ENCODE data around the gene CTNNA3. TPM values are rescaled to one million over a fixed set of nuclear protein-coding genes. Genes with fewer than 3 reads are reported as not detected.

Gene CTNNA3
- total RNA-seq, 4 donors from 2014 or later, result 0.68 to 75.2 (median 1.4) TPM

DNA sequence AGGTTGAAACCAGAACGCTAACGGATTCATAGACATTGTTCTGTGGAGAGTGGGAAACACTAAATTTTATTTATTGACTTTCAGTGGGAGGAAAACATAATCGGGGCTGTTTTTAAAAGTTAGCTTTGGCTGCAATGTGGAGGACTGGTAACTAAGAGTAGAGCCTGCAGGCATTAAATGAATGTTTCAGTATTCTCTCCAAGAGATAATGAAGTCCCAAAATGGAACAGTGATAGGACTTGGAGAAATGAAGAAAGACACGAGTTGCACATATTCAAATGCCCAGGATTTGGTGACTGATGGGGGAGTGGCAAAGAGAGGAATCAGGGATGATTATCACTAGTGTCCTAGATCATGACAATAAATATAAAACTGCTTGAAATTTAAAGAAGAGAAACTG, 1130.0 kb downstream of the CTNNA3 start:
- Histone ChIP-seq H3K9me3 (no peaks in the 10 kb centered on the region), H3K27me3 (no peaks in the 10 kb centered on the region), H3K36me3 (no peaks in the 10 kb centered on the region), H3K27ac (no peak overlapping the region), H3K4me3 (no peak overlapping the region), H3K4me1 (no peaks in the 10 kb centered on the region)
- DNase-seq, result no peak
- TF ChIP-seq POLR2A (IDR thresholded peaks at IDR 0.05) (no peak), POLR2AphosphoS5 (IDR thresholded peaks at IDR 0.05) (no peak), EP300 (IDR thresholded peaks at IDR 0.05; ENCODE audit: low read depth) (no peak)
- TF ChIP-seq, protein P1, sequence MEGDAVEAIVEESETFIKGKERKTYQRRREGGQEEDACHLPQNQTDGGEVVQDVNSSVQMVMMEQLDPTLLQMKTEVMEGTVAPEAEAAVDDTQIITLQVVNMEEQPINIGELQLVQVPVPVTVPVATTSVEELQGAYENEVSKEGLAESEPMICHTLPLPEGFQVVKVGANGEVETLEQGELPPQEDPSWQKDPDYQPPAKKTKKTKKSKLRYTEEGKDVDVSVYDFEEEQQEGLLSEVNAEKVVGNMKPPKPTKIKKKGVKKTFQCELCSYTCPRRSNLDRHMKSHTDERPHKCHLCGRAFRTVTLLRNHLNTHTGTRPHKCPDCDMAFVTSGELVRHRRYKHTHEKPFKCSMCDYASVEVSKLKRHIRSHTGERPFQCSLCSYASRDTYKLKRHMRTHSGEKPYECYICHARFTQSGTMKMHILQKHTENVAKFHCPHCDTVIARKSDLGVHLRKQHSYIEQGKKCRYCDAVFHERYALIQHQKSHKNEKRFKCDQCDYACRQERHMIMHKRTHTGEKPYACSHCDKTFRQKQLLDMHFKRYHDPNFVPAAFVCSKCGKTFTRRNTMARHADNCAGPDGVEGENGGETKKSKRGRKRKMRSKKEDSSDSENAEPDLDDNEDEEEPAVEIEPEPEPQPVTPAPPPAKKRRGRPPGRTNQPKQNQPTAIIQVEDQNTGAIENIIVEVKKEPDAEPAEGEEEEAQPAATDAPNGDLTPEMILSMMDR (IDR thresholded peaks at IDR 0.05), result no peak
- 40 to 59% methylated on average over 4 of the region's 4 CpGs for WGBS, 2 donors (ENCODE audit: low coverage in 1 of 2)
- in situ Hi-C loops (cut with MboI; ENCODE audit: low pct_ligation_motif_present in 1 of 4, low pct_unique_long_range_greater_than_20kb in 1 of 4, low sequenced_read_pairs in 3 of 4) (no loop called here), intact Hi-C loops (cut with DNase I; ENCODE audit: low total_unique reads) (no loop called here)

DNA sequence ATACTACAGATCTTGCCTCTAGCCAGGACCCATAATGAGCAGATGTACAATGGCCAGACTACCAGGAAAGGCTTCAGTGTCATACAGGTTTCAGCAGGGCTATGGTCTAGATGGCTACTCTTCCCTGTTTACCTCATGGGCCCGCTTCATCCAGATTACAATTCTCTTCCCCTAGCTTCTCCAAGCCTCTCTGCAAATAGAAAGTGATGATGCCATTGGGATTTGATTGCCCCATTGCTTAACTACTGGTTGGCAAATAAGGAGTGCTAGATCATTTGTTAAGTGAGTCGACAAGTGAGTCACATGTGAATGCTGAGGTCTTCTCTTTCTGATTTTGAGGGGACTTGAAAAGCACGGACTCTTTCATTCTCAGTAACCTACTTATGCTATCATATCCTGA, 1131.7 kb downstream of the CTNNA3 start:
- WGBS, 2 donors (ENCODE audit: low coverage in 1 of 2), result 0 to 42% methylated on average over 1 to 3 of the region's 3 CpGs
- no peak for DNase-seq

DNA sequence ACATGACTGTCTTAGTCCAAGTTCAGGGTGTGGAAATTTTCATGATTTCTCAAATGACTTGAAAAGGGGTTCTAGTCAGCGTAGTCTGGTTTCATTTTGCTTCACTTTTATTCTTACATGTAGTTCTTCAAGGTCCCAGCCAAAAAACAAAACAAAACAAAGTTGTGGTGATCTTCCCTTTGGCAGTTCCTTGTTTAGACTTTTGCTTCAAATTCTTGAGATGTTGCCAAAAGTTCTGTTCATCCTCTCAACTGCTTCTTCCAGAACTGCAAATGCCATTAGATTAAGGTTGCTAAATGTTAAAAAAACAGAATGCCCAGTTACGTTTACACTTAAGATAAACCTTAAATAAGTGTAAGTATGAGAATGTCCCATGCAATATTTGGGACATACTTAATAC, 1140.9 kb downstream of the CTNNA3 start:
- in situ Hi-C loops (cut with MboI; ENCODE audit: low pct_ligation_motif_present in 1 of 4, low pct_unique_long_range_greater_than_20kb in 1 of 4, low sequenced_read_pairs in 3 of 4) (no loop called here), intact Hi-C loops (cut with DNase I; ENCODE audit: low total_unique reads) (no loop called here)
- Histone ChIP-seq H3K4me1 (no peaks in the 10 kb centered on the region), H3K27me3 (no peaks in the 10 kb centered on the region), H3K27ac (no peak overlapping the region), H3K4me3 (peak overlapping the region in 1 of 4 donors; percentile 12), H3K9me3 (no peaks in the 10 kb centered on the region), H3K36me3 (no peaks in the 10 kb centered on the region)
- DNase-seq, result no peak
- TF ChIP-seq, protein P1 (IDR thresholded peaks at IDR 0.05), result no peak
- 54 to 64% methylated on average over 2 of the region's 2 CpGs for WGBS, 2 donors (ENCODE audit: low coverage in 1 of 2)

More for the DNA sequence above, 1131.7 kb downstream of the CTNNA3 start:
- H3K4me3 ChIP-seq, result no peak overlapping the region
- TF ChIP-seq POLR2A (IDR thresholded peaks at IDR 0.05) (no peak), POLR2AphosphoS5 (IDR thresholded peaks at IDR 0.05) (no peak), EP300 (IDR thresholded peaks at IDR 0.05; ENCODE audit: low read depth) (no peak)
- TF ChIP-seq, protein P1 (IDR thresholded peaks at IDR 0.05), result no peak
- H3K9me3 ChIP-seq, result no peaks in the 10 kb centered on the region
- H3K27me3 ChIP-seq, result no peaks in the 10 kb centered on the region
- in situ Hi-C loops (cut with MboI; ENCODE audit: low pct_ligation_motif_present in 1 of 4, low pct_unique_long_range_greater_than_20kb in 1 of 4, low sequenced_read_pairs in 3 of 4) (no loop called here), intact Hi-C loops (cut with DNase I; ENCODE audit: low total_unique reads) (no loop called here)
- no peaks in the 10 kb centered on the region for H3K4me1 ChIP-seq
- H3K36me3 ChIP-seq, result no peaks in the 10 kb centered on the region
- H3K27ac ChIP-seq, result no peak overlapping the region

DNA sequence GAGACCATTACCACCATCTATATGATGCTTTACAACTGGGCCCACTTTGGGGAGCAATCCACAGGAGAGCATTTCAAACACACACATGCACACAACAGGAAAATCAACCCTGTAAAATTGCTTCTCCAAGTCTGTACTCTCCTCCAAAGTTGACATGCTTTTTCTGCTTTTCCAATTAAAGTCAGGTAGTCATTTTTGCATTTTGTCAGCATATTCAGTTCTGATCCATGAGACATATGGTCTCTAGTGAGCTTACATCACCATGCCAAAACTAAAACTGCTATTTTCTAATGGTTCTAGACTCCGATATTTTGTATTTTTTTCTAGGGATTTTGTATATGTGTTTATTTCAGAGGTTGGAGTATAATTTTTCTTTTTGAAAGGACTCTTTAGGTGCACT, 1143.7 kb downstream of the CTNNA3 start:
- no peak for DNase-seq
- TF ChIP-seq POLR2A (IDR thresholded peaks at IDR 0.05) (no peak), EP300 (IDR thresholded peaks at IDR 0.05; ENCODE audit: low read depth) (no peak), POLR2AphosphoS5 (IDR thresholded peaks at IDR 0.05) (no peak)
- TF ChIP-seq, protein P1 (IDR thresholded peaks at IDR 0.05), result no peak
- H3K9me3 ChIP-seq, result no peaks in the 10 kb centered on the region
- WGBS, 2 donors (ENCODE audit: low coverage in 1 of 2), result 84 to 88% methylated on average over 1 of the region's 1 CpG
- no peaks in the 10 kb centered on the region for H3K4me1 ChIP-seq
- H3K27me3 ChIP-seq, result no peaks in the 10 kb centered on the region
- in situ Hi-C loops (cut with MboI; ENCODE audit: low pct_ligation_motif_present in 1 of 4, low pct_unique_long_range_greater_than_20kb in 1 of 4, low sequenced_read_pairs in 3 of 4), result no loop called here
- H3K36me3 ChIP-seq, result no peaks in the 10 kb centered on the region
- H3K27ac ChIP-seq, result no peak overlapping the region
- no peak overlapping the region for H3K4me3 ChIP-seq
- intact Hi-C loops (cut with DNase I; ENCODE audit: low total_unique reads), result no loop called here
